Measurements from ENCODE around the gene HNF1B.

GRCh38 chr17:37701496-37701898, 43.4 kb downstream of the HNF1B start:
- TF ChIP-seq EZH2 (IDR thresholded peaks at IDR 0.05) = no peak
- TF ChIP-seq POLR2AphosphoS5 (IDR thresholded peaks at IDR 0.05; ENCODE audit: borderline replicate concordance, low read depth, low read length) = no peak
- no peak for TF ChIP-seq FOXP2 (optimal IDR thresholded peaks at IDR 0.05; ENCODE audit: control extremely low read depth, extremely low read length, insufficient read depth)
